ENCODE results near the gene CACNA1D.

DNA sequence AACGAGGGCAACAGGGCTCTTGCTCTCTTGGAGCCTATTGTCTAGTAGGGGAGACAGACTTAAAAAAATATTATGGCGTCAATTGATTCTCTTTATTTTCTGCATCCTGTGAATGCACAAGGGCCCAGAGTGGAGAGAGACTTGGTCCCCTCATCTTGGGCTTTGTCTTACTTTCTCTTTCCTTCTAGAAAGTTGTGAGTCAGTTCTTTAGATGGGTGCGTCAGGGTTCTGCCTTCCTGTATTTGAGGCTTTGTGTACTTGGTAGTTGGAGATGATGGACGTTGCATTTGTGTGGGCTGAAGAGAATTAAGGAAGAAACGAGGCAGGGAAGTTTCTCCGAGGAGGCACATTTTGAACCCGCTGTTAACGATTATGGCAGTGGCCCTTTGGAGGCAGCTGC, 52.9 kb downstream of the CACNA1D start:
- no peak for TF ChIP-seq POLR2A (IDR thresholded peaks at IDR 0.05)
- TF ChIP-seq, protein P1, sequence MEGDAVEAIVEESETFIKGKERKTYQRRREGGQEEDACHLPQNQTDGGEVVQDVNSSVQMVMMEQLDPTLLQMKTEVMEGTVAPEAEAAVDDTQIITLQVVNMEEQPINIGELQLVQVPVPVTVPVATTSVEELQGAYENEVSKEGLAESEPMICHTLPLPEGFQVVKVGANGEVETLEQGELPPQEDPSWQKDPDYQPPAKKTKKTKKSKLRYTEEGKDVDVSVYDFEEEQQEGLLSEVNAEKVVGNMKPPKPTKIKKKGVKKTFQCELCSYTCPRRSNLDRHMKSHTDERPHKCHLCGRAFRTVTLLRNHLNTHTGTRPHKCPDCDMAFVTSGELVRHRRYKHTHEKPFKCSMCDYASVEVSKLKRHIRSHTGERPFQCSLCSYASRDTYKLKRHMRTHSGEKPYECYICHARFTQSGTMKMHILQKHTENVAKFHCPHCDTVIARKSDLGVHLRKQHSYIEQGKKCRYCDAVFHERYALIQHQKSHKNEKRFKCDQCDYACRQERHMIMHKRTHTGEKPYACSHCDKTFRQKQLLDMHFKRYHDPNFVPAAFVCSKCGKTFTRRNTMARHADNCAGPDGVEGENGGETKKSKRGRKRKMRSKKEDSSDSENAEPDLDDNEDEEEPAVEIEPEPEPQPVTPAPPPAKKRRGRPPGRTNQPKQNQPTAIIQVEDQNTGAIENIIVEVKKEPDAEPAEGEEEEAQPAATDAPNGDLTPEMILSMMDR (IDR thresholded peaks at IDR 0.05), result no peak
